Memory B cell (primary cell): ENCODE results near the gene GLB1L2.
"Not testable (repeated sequence)": the region's sequence is repeated elsewhere in the genome, so short reads cannot be mapped to it uniquely, and the experiment has no call there.

Source experiments
- ATAC-seq: fragments of 150-1000 bp; cut with Tn5 transposase; 2 replicates; pipeline ENCODE4 v1.10.0; 2021; ENCODE audit warnings: low read depth, mild to moderate bottlenecking, moderate library complexity
- DNase-seq, 2 donors: peaks; one replicate each; pipeline ENCODE4 v3.0.0; 2022; ENCODE audit warnings: low spot score in 2 of 2
- H3K27ac Mint-ChIP-seq: one replicate; pipeline ENCODE4 v1.8.0; 2022; ENCODE audit warnings: mild to moderate bottlenecking, moderate library complexity, mixed read lengths
- H3K27me3 Mint-ChIP-seq: one replicate; pipeline ENCODE4 v1.8.0; 2022; ENCODE audit warnings: mixed read lengths
- H3K36me3 Mint-ChIP-seq: one replicate; pipeline ENCODE4 v1.8.0; 2022; ENCODE audit warnings: mild to moderate bottlenecking, mixed read lengths
- H3K4me1 Mint-ChIP-seq: one replicate; pipeline ENCODE4 v1.8.0; 2022; ENCODE audit warnings: mixed read lengths
- H3K4me3 Mint-ChIP-seq: one replicate; pipeline ENCODE4 v1.8.0; 2022; ENCODE audit warnings: mild to moderate bottlenecking, moderate library complexity, mixed read lengths
- H3K9me3 Mint-ChIP-seq: one replicate; pipeline ENCODE4 v1.8.0; 2022; ENCODE audit warnings: mixed read lengths

The GLB1L2 gene

GRCh38 chr11:134331354-134332188 lies at the start of gene GLB1L2:
Gene GLB1L2, plus strand, starts transcription at chr11:134331988. Its CDS starts 74 bp downstream, at chr11:134332062.
- ATAC-seq: peak; percentile 94

GRCh38 chr11:134282121-134283045 lies 49.4 kb upstream of the GLB1L2 start:
- H3K9me3 Mint-ChIP-seq: peaks cover 4% of the 10 kb centered on the region
- DNase-seq: no peak
- no peaks in the 10 kb centered on the region for H3K36me3 Mint-ChIP-seq
- no peak for ATAC-seq
- peaks cover 20% of the 10 kb centered on the region for H3K27me3 Mint-ChIP-seq
- H3K27ac Mint-ChIP-seq: no peak overlapping the region
- H3K4me3 Mint-ChIP-seq: no peak overlapping the region
- H3K4me1 Mint-ChIP-seq: no peaks in the 10 kb centered on the region

More at GRCh38 chr11:134331354-134332188, at the start of gene GLB1L2:
- no peaks in the 10 kb centered on the region for H3K36me3 Mint-ChIP-seq
- H3K27ac Mint-ChIP-seq: no peak within 1 kb of the TSS
- DNase-seq: peak; percentile 43 to 58
- H3K4me1 Mint-ChIP-seq: no peaks in the 10 kb centered on the region
- H3K9me3 Mint-ChIP-seq: no peaks in the 10 kb centered on the region
- peak within 1 kb of the TSS; percentile 77 for H3K4me3 Mint-ChIP-seq
- H3K27me3 Mint-ChIP-seq: peaks cover 19% of the 10 kb centered on the region

DNA sequence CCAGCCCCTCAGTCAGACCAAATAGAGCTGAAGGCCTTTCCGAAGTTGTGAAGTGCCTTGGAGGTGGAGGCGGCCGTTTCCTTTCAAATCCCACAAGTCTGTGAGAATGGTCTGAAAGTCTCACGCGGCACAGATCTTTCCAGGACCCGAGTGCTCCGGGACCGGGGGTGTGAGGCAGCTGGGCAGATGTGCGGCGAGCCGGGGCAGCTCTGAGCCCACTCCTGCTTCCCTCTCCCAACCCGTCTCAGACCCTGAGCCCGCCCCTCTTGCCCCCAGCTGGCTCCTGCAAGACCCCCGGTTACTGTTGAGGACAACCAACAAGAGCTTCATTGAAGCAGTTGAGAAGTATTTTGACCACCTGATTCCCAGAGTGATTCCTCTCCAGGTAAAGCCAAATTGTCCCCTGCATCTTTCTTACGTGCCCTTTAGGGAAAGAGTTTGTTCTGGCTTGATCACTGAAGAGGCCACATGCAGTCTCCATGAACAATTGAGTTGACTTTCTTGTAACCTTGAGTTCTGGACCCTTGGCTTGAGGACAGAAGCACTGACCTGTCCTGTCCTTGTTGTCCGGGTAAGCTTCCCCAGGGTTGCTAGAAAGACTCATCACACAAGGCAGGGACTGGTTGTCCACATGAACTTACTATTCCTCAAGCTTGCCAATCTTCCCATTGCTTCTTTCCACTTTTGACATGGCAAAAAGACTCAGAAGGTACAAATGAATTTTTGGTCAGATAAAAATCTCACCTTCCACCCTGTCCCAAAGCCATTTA lies 48.1 kb upstream of the GLB1L2 start:
- H3K4me1 Mint-ChIP-seq: no peaks in the 10 kb centered on the region
- H3K27me3 Mint-ChIP-seq: peaks cover 20% of the 10 kb centered on the region
- H3K36me3 Mint-ChIP-seq: no peaks in the 10 kb centered on the region
- ATAC-seq (no peak), DNase-seq (no peak)
- H3K9me3 Mint-ChIP-seq: peaks cover 2% of the 10 kb centered on the region
- no peak overlapping the region for H3K27ac Mint-ChIP-seq
- no peak overlapping the region for H3K4me3 Mint-ChIP-seq

DNA sequence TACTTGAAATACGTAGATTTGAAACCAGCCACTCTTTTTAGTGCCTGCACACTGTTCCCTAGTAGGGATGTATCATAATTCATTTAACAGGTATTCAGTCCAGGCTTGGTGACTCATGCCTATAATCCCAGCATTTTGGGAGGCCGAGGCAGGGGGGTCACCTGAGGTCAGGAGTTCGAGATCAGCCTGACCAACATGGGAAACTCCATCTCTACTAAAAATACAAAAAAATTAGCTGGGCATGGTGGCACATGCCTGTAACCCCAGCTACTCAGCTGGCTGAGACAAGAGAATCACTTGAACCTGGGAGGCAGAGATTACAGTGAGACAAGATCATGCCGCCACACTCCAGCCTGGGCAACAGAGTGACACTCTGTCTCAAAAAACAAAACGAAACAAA lies 47.4 kb upstream of the GLB1L2 start:
- DNase-seq, H3K9me3 Mint-ChIP-seq, ATAC-seq, H3K4me3 Mint-ChIP-seq, H3K27ac Mint-ChIP-seq, H3K36me3 Mint-ChIP-seq, H3K4me1 Mint-ChIP-seq: not testable (repeated sequence)
- H3K27me3 Mint-ChIP-seq: peaks cover 17% of the 10 kb centered on the region

- no peak overlapping the region for H3K4me3 Mint-ChIP-seq
- H3K9me3 Mint-ChIP-seq: no peaks in the 10 kb centered on the region
- no peak overlapping the region for H3K27ac Mint-ChIP-seq
- no peak for ATAC-seq
- H3K36me3 Mint-ChIP-seq: no peaks in the 10 kb centered on the region
- peaks cover 9% of the 10 kb centered on the region for H3K27me3 Mint-ChIP-seq
- H3K4me1 Mint-ChIP-seq: no peaks in the 10 kb centered on the region
- DNase-seq: no peak
Measured at GRCh38 chr11:134287561-134287960, 44.2 kb upstream of the GLB1L2 start.

- DNase-seq (no peak), ATAC-seq (no peak)
- no peak overlapping the region for H3K27ac Mint-ChIP-seq
- no peaks in the 10 kb centered on the region for H3K36me3 Mint-ChIP-seq
- peaks cover 11% of the 10 kb centered on the region for H3K27me3 Mint-ChIP-seq
- H3K4me3 Mint-ChIP-seq: no peak overlapping the region
- no peaks in the 10 kb centered on the region for H3K9me3 Mint-ChIP-seq
- no peaks in the 10 kb centered on the region for H3K4me1 Mint-ChIP-seq
Measured at GRCh38 chr11:134288486-134288885, 43.3 kb upstream of the GLB1L2 start.

DNA sequence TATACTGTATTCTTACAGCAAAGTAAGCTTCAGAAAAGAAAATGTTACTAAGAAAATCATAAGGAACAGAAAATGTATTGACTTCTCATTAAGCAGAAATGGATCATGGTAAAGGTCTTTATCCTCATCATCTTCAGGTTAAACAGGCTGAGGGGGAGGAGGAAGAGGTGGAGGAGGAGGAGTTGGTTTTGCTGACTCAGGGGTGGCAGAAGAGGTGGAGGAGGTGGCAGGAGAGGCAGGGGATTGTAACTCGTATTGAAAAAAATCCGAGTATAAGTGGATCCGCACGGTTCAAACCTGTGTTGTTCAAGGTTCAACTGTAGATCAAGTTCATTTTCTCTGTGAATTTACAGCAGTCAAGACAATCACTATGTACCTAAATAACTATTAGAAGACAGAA lies 42.6 kb upstream of the GLB1L2 start:
- ATAC-seq (no peak), DNase-seq (no peak)
- Mint-ChIP-seq H3K4me3 (no peak overlapping the region), H3K9me3 (no peaks in the 10 kb centered on the region), H3K36me3 (no peaks in the 10 kb centered on the region), H3K27me3 (peaks cover 10% of the 10 kb centered on the region), H3K4me1 (no peaks in the 10 kb centered on the region), H3K27ac (no peak overlapping the region)

DNA sequence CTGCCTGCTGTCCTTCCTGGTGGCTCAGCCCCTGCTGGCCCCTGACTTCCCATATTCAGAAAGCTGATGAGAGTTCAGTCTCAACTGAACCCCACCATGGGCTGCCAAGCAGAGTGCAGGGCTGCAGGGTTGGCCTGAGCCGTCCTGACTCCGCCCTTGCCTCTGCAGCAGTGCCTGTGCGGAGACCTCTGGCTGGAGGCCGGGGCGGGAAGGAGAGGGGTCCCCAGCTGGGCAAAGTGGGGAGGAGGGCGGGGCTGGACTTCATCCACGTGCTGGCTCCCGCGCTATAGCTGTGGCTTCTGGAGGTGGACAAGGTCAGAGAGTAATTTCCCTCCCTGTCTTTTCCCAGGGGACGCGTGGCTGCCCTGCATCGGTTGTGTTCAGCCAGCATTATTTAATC lies 42.0 kb upstream of the GLB1L2 start:
- no peak overlapping the region for H3K27ac Mint-ChIP-seq
- H3K4me3 Mint-ChIP-seq: no peak overlapping the region
- H3K36me3 Mint-ChIP-seq: no peaks in the 10 kb centered on the region
- no peaks in the 10 kb centered on the region for H3K9me3 Mint-ChIP-seq
- no peaks in the 10 kb centered on the region for H3K4me1 Mint-ChIP-seq
- H3K27me3 Mint-ChIP-seq: peaks cover 14% of the 10 kb centered on the region
- DNase-seq: no peak
- ATAC-seq: no peak

DNA sequence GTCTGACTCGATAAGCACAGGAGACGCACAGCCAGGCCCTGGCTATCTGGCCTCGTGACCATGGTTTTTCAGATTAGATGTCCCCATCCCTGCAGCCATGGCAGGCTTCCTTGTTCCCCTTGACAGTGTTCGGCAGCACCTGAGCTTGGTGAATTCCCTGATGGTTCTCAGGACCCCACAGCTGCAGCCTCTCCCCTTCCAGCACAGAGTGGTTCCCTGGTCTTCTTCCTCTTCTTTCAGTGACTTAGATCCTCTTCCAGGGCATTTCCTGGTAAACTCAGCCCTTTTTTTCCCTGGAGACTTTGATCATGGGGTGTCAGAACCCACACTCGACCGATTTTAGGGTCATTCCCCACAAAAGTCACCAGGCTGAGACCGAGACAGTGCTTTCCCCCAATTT lies 41.1 kb upstream of the GLB1L2 start:
- no peaks in the 10 kb centered on the region for H3K36me3 Mint-ChIP-seq
- no peak for DNase-seq
- H3K27me3 Mint-ChIP-seq: peaks cover 14% of the 10 kb centered on the region
- ATAC-seq: no peak
- H3K4me1 Mint-ChIP-seq: no peaks in the 10 kb centered on the region
- no peak overlapping the region for H3K27ac Mint-ChIP-seq
- no peaks in the 10 kb centered on the region for H3K9me3 Mint-ChIP-seq
- no peak overlapping the region for H3K4me3 Mint-ChIP-seq

DNA sequence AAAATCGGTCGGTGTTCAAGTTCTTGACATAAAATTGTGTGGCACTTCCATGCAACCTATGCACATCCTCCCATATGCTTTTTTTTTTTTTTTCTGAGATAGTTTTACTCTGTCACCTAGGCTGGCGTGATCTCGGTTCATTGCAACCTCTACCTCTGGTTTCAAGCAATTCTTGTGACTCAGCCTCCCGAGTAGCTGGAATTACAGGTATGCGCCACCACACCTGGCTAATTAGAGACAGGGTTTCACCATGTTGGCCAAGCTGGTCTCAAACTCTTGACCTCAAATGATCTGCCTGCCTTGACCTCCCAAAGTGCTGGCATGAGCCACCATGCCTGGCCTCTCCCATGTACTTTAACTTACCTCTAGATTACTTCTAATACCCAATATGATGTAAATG lies 40.6 kb upstream of the GLB1L2 start:
- Mint-ChIP-seq H3K4me3 (no peak overlapping the region), H3K4me1 (no peaks in the 10 kb centered on the region), H3K9me3 (no peaks in the 10 kb centered on the region), H3K36me3 (no peaks in the 10 kb centered on the region), H3K27ac (no peak overlapping the region), H3K27me3 (peaks cover 14% of the 10 kb centered on the region)
- ATAC-seq (no peak), DNase-seq (no peak)

- ATAC-seq: no peak
- no peak for DNase-seq
- no peak overlapping the region for H3K4me3 Mint-ChIP-seq
- no peak overlapping the region for H3K27ac Mint-ChIP-seq
- no peaks in the 10 kb centered on the region for H3K9me3 Mint-ChIP-seq
- H3K36me3 Mint-ChIP-seq: no peaks in the 10 kb centered on the region
- H3K27me3 Mint-ChIP-seq: peaks cover 14% of the 10 kb centered on the region
- no peaks in the 10 kb centered on the region for H3K4me1 Mint-ChIP-seq
Measured at GRCh38 chr11:134292661-134293060, 39.1 kb upstream of the GLB1L2 start.

DNA sequence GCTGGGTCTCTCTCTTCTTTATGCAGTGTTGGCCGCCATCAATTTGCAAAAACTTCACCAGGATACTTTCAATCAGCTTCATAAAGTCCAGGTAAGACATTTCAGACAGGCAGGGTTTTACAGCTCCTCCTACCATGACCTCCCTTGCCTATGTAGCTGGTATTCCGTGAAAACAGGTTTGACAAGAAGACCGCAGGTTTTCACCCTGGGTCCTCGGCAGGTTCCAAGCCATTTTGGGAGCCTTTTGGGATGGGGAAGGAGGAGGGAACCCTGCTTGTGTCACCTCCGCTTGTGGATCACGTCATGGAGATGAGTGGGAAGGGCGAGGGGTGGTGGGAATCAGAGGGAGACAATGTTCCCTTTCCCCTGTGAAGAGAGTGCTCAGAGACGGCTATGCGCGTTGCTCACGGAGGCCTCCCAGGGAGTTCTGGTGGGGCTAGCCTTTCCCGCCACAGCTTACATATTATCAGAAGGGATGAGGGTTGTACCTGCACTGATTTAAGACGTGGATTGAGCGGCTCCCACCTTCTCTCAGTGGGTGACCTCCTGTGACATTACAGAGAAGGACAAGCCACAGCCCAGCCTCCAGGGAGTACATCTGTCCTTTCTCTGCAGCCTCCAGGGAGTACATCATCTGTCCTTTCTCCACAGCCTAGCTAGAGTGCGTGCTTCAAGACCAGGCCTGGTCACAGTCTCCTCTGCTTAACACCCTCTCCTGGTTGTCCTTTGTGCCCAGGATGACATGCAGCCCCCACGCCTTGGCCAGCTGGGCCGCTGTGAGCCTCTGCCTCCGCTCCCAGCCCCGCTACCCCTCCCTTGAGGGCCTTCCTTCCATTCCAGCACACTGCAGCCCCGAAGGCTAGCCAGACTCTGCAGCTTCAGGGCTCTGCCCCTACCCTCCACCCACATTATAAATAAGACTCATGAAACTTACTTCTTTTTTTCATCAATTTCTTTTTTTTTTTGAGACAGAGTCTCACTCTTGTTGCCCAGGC lies 38.4 kb upstream of the GLB1L2 start:
- H3K4me3 Mint-ChIP-seq: no peak overlapping the region
- H3K9me3 Mint-ChIP-seq: no peaks in the 10 kb centered on the region
- H3K27ac Mint-ChIP-seq: no peak overlapping the region
- no peaks in the 10 kb centered on the region for H3K4me1 Mint-ChIP-seq
- H3K27me3 Mint-ChIP-seq: peaks cover 11% of the 10 kb centered on the region
- DNase-seq (no peak), ATAC-seq (no peak)
- H3K36me3 Mint-ChIP-seq: no peaks in the 10 kb centered on the region

- no peaks in the 10 kb centered on the region for H3K36me3 Mint-ChIP-seq
- ATAC-seq: no peak
- no peak for DNase-seq
- H3K4me3 Mint-ChIP-seq: no peak overlapping the region
- no peaks in the 10 kb centered on the region for H3K9me3 Mint-ChIP-seq
- peaks cover 13% of the 10 kb centered on the region for H3K27me3 Mint-ChIP-seq
- H3K27ac Mint-ChIP-seq: no peak overlapping the region
- no peaks in the 10 kb centered on the region for H3K4me1 Mint-ChIP-seq
Measured at GRCh38 chr11:134294664-134295063, 37.1 kb upstream of the GLB1L2 start.
